ENCODE measurements around the gene GREM1.

The GREM1 gene

GRCh38 chr15:32746116-32746857 lies 28.5 kb downstream of the GREM1 start:
- TF ChIP-seq TAF1 (IDR thresholded peaks at IDR 0.05; ENCODE audit: borderline replicate concordance, insufficient read depth, low read length) (no peak), FOXP2 (optimal IDR thresholded peaks at IDR 0.05; ENCODE audit: borderline replicate concordance, extremely low read depth, extremely low read length, insufficient read depth) (no peak), POLR2AphosphoS5 (IDR thresholded peaks at IDR 0.05; ENCODE audit: low read depth, low read length) (no peak), SIN3A (IDR thresholded peaks at IDR 0.05; ENCODE audit: borderline replicate concordance, insufficient read depth, low read length) (no peak), REST (IDR thresholded peaks at IDR 0.05; ENCODE audit: insufficient read depth in 1 of 2, low read depth in 2 of 2, low read length in 2 of 2) (no peak)

- TF ChIP-seq POLR2AphosphoS5 (IDR thresholded peaks at IDR 0.05; ENCODE audit: low read depth, low read length), result no peak
- TF ChIP-seq TAF1 (IDR thresholded peaks at IDR 0.05; ENCODE audit: borderline replicate concordance, insufficient read depth, low read length), result no peak
- no peak for TF ChIP-seq REST (IDR thresholded peaks at IDR 0.05; ENCODE audit: insufficient read depth in 1 of 2, low read depth in 2 of 2, low read length in 2 of 2)
- TF ChIP-seq FOXP2 (optimal IDR thresholded peaks at IDR 0.05; ENCODE audit: borderline replicate concordance, extremely low read depth, extremely low read length, insufficient read depth), result no peak
- TF ChIP-seq SIN3A (IDR thresholded peaks at IDR 0.05; ENCODE audit: borderline replicate concordance, insufficient read depth, low read length), result no peak
Measured at GRCh38 chr15:32747921-32748342, 30.1 kb downstream of the GREM1 start.

GRCh38 chr15:32750979-32751378 lies 33.2 kb downstream of the GREM1 start:
- TF ChIP-seq SIN3A (IDR thresholded peaks at IDR 0.05; ENCODE audit: borderline replicate concordance, insufficient read depth, low read length) (no peak), TAF1 (IDR thresholded peaks at IDR 0.05; ENCODE audit: borderline replicate concordance, insufficient read depth, low read length) (no peak), FOXP2 (optimal IDR thresholded peaks at IDR 0.05; ENCODE audit: borderline replicate concordance, extremely low read depth, extremely low read length, insufficient read depth) (no peak), REST (IDR thresholded peaks at IDR 0.05; ENCODE audit: insufficient read depth in 1 of 2, low read depth in 2 of 2, low read length in 2 of 2) (no peak), POLR2AphosphoS5 (IDR thresholded peaks at IDR 0.05; ENCODE audit: low read depth, low read length) (no peak)

GRCh38 chr15:32757426-32757825 lies 39.6 kb downstream of the GREM1 start:
- TF ChIP-seq FOXP2 (optimal IDR thresholded peaks at IDR 0.05; ENCODE audit: borderline replicate concordance, extremely low read depth, extremely low read length, insufficient read depth), result no peak
- TF ChIP-seq POLR2AphosphoS5 (IDR thresholded peaks at IDR 0.05; ENCODE audit: low read depth, low read length), result no peak
- no peak for TF ChIP-seq REST (IDR thresholded peaks at IDR 0.05; ENCODE audit: insufficient read depth in 1 of 2, low read depth in 2 of 2, low read length in 2 of 2)
- no peak for TF ChIP-seq SIN3A (IDR thresholded peaks at IDR 0.05; ENCODE audit: borderline replicate concordance, insufficient read depth, low read length)
